Activated CD4-positive, CD25-positive, alpha-beta regulatory T cell treated with anti-CD3 and anti-CD28 coated beads, Interleukin-2, amount 50 U/mL, for 16 hours (primary cell): ENCODE data around the gene CPNE4.

Source experiments
- DNase-seq: peaks from one replicate; pipeline ENCODE4 v3.0.0-alpha.2; 2020; ENCODE audit warnings: low read depth, low spot score

CPNE4 gene

DNA sequence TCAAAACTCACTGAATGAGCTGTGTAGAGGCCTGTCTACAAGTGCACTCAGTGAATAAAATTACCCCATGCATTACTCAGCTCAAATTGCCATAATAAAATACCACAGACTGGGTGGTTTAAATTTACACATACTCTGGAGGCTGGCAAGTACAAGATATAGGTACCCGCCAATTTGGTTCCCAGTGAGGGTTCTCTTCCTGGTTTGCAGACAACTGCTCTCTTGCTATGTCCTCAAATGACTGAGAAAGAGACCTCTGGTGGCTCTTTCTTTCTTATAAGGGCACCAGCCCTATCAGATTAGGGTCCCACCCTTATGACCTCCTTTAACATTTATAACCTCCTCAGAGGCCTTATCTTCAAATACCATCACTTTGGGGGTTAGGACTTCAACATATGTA is 237.0 kb downstream of the CPNE4 start:
- DNase-seq: no peak

- DNase-seq: no peak
Observed at GRCh38 chr3:131796558-131797198, 238.1 kb downstream of the CPNE4 start.

DNA sequence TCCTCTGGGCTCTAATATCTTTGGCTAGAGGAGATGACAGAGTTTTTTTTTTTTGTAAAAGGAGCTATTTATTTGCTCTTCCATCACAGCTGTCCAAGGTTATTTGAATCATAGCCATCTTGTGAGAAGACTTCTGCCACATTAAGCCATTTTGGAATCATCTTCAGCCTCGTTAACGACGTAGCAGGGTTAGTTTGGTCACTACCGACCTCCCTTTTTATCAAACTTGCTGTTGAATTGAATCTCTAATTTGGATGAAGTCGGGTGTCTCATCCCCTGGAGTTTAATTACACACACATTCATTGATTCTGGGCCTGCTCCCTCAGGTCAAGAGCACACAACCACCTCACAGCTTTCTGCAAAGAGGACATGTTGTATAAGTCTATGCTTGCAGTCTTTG is 238.7 kb downstream of the CPNE4 start:
- DNase-seq: no peak

DNA sequence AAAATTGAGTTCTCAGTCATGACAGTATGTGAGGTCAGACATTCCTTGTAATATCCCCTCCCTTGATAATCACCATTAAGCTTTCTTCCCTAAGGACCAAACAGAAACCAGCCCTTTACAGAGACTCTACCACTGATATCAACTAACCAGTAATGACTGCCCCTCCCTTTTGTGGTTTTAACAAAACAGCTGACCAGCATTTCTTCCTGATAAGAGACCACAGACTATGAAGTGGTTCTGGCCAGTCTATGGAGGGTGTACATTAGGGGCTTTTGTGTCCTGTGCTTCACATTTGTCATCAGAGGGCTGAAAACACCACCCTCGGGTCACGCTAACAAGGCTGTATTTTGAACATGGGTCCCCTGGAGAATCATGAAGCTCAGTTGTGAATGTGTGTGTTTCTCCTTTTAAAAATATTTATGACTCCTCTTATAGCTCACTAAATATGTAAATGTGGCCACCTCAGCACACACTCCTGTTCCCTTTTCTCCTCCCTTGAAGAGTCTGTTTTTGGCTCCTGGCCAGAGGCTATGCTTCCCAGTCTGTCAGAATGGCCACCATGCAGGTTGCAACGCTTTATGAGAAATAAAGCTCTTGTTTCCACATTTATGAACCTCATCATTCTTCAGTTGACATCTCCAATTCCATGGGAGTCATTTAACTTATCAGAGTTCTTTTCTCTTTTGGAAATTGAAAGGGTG is 239.3 kb downstream of the CPNE4 start:
- DNase-seq: no peak

- DNase-seq: no peak
Observed at GRCh38 chr3:131794766-131795388, 239.9 kb downstream of the CPNE4 start.

- DNase-seq: no peak
Observed at GRCh38 chr3:131793870-131794269, 240.9 kb downstream of the CPNE4 start.

- no peak for DNase-seq
Observed at GRCh38 chr3:131789188-131789587, 245.6 kb downstream of the CPNE4 start.

DNA sequence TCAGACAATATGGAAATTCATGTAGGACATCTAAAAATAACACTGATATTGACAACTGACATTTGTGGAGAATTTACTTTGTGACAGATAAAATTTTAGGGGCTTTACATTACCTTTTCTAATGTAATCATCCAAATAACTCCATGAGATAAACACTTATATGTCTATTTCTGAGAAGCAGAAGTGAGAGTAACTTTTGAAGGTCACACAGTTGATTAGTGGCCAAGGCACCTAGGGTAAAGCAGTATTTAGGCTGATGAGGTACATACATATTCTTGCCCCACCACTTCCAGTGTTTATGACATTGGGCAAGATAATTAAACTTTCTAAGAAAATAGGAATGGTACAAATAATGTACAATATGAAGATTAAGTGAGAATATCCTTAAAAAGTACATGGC is 248.4 kb downstream of the CPNE4 start:
- DNase-seq: no peak

DNA sequence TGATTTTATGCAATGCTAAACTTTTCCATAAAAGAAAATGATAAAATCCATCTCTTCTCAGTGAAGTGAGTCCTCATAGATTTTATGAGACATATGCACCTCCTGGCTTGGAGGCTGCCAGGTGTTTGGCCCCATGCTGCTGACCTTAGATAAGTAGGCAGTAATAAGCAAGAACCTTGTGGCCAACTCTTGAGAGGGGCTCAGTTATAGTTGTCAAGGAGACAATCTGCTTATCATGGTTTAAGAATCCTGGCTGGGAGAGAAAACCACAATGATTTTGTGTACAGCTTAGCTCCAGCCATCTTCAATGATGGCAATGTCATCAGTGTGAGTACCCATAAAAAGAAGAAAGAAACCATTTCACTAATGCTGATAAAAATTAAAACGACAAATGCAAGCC is 252.1 kb downstream of the CPNE4 start:
- no peak for DNase-seq

DNA sequence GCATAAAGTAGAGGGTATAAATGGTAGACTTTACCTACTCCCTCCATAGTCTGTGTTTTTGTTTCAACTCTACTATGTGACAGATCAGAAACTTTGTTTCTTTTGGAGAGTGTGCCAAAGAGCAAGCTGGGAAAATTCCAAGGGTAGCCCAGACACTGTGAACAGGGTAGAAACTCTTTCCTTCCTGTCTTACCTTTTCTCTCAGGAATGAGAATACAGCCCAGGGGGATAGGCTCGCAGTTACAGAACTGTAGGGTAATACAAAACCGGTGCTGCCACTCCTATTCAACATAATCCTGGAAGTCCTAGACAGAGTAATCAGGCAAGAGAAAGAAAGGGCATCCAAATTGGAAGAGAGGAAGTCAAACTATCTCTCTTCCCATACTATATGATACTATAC is 256.3 kb downstream of the CPNE4 start:
- no peak for DNase-seq

DNA sequence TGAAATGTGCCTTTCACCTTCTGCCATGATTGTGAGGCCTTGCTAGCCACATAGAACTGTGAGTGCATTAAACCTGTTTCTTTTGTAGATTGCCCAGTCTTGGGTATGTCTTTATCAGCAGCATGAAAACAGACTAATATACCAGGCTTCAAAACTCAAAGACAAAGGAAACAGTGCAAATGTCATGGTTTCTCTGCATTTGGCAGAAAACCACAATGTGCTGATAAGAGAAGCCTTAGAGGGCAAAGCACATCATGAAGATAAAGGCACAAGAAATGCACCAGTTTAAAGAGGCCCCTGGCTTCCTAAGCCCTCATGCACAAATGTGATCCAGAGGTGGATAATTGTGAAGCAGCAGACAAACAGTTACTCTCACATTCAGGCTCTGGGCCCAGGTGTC is 259.2 kb downstream of the CPNE4 start:
- DNase-seq: no peak

GRCh38 chr3:131772269-131773026 is 262.4 kb downstream of the CPNE4 start:
- DNase-seq: no peak

- no peak for DNase-seq
Observed at GRCh38 chr3:131762981-131763564, 271.7 kb downstream of the CPNE4 start.

DNA sequence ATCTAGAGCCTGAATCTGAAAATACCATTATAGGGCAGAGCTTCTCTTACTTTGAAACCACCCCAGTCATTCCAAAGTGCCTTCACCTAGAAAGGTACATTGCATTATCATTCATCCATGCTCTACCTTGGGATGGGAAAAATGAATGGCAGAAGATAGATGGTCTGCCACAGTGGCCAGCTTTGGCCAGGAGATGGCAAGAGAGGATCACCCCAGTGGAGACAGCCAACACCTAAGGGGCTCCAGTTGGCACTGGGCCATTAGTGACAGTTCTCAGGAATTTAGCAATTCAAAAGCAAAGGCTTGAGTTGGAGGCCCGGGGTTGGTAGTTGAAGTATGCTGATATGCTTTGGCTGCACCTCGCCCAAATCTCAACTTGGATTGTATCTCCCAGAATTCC is 278.4 kb downstream of the CPNE4 start:
- no peak for DNase-seq

DNA sequence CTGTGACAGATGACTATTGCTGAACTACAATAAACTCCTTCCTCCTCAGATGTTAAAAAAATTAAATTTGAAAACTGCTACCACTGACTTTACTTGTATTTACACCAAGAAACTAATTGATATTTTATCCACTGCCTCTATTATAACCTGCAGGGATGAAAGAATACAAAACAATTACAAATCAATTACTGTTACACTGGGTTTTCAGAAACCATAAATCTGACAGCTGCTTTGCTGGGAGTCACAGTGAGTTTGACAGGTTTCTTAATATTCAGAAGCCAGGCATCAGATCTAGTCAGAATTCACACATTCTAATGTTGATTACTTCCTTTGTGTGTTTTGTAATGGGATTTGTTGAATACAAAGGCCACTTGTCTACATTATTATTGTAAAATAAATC is 279.4 kb downstream of the CPNE4 start:
- no peak for DNase-seq

- no peak for DNase-seq
Observed at GRCh38 chr3:131750256-131750655, 284.6 kb downstream of the CPNE4 start.

- no peak for DNase-seq
Observed at GRCh38 chr3:131749826-131750225, 285.0 kb downstream of the CPNE4 start.

- no peak for DNase-seq
Observed at GRCh38 chr3:131747466-131747865, 287.3 kb downstream of the CPNE4 start.

- no peak for DNase-seq
Observed at GRCh38 chr3:131744765-131745164, 290.0 kb downstream of the CPNE4 start.

- DNase-seq: no peak
Observed at GRCh38 chr3:131743126-131743525, 291.7 kb downstream of the CPNE4 start.

DNA sequence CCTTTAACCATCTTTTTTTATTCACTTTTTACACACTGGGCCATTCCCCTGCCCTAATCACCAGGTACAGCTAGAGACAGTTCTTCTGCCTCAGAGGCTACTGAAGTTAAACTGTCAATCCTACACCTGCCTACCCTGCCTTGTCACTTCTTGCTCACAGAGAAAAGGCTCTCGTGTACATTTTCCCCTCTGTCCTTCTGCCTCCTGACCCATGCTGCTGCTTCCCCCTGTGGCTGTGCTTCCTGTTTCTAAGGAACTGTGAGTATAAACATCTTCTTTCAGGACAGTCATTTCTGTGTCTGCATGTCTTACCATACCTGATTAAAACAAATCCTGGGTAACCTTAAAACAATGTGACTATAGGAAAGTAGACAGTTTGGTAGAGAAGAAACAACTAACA is 295.6 kb downstream of the CPNE4 start:
- DNase-seq: no peak

GRCh38 chr3:131738095-131738494 is 296.7 kb downstream of the CPNE4 start:
- DNase-seq: no peak
